ENCODE data around the gene UBASH3A. TPM values are rescaled to one million over a fixed set of nuclear protein-coding genes. Genes with fewer than 3 reads are reported as not detected.

Gene UBASH3A
- total and polyA plus RNA-seq, 12 donors: 0.09 to 1.2 (median 0.44) TPM; not detected in 2

DNA sequence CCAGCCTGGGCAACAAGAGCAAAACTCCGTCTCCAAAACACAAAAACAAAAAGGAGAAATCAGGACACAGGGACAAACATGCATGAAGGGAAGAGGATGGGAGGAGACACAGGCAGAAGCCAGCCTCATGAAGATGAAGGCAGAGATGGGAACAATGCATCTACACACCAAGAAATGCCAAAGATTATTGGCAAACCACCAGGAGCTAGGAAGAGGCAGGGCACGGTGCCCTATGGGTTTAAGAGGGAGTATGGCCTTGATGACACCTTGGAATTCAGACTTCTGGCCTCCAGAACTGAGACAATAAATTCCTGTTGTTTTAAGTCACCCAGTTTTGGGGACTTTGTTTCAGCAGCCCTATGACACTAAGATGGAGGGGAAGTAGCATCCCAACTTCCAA lies 13.0 kb upstream of the UBASH3A start:
- intact Hi-C loops (cut with DNase I): no loop called here
- H3K4me1 ChIP-seq (replicated peaks in 1 of 2): no peaks in the 10 kb centered on the region
- peaks cover 2% of the 10 kb centered on the region for H3K27me3 ChIP-seq
- H3K27ac ChIP-seq: no peak overlapping the region
- WGBS, 4 donors: 46 to 57% (median 54%) methylated on average over 2 of the region's 2 CpGs
- no peaks in the 10 kb centered on the region for H3K36me3 ChIP-seq (replicated peaks in 1 of 2)
- no peak for DNase-seq
- no peak for TF ChIP-seq POLR2A (IDR thresholded peaks at IDR 0.05)
- TF ChIP-seq, protein P1, sequence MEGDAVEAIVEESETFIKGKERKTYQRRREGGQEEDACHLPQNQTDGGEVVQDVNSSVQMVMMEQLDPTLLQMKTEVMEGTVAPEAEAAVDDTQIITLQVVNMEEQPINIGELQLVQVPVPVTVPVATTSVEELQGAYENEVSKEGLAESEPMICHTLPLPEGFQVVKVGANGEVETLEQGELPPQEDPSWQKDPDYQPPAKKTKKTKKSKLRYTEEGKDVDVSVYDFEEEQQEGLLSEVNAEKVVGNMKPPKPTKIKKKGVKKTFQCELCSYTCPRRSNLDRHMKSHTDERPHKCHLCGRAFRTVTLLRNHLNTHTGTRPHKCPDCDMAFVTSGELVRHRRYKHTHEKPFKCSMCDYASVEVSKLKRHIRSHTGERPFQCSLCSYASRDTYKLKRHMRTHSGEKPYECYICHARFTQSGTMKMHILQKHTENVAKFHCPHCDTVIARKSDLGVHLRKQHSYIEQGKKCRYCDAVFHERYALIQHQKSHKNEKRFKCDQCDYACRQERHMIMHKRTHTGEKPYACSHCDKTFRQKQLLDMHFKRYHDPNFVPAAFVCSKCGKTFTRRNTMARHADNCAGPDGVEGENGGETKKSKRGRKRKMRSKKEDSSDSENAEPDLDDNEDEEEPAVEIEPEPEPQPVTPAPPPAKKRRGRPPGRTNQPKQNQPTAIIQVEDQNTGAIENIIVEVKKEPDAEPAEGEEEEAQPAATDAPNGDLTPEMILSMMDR (IDR thresholded peaks at IDR 0.05): no peak
- H3K4me3 ChIP-seq: no peak overlapping the region
- H3K9me3 ChIP-seq (replicated peaks in 1 of 3): no peaks in the 10 kb centered on the region

DNA sequence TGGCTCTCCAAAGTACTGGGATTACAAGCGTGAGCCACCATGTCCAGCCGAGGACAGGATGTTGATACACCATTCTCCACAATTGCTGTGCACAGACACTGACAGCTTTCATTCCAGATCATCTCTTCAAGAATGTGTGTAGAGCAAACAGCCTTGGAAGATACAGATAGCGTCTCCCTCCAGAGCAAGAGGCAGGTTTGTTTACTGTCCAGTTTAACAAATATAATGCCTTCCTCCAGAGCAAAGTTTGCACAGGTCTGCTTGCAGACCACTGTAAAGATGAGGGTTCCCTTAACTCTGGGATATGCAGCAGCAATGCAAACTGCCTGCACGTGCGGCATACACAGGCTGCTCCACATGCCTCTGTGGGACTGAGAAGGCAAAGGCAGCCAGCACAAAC lies 12.4 kb upstream of the UBASH3A start:
- Histone ChIP-seq H3K27me3 (peaks cover 2% of the 10 kb centered on the region), H3K9me3 (replicated peaks in 1 of 3) (no peaks in the 10 kb centered on the region), H3K27ac (no peak overlapping the region), H3K4me1 (replicated peaks in 1 of 2) (no peaks in the 10 kb centered on the region), H3K4me3 (no peak overlapping the region), H3K36me3 (replicated peaks in 1 of 2) (no peaks in the 10 kb centered on the region)
- intact Hi-C loops (cut with DNase I): no loop called here
- no peak for DNase-seq
- WGBS, 4 donors: 81 to 94% (median 90%) methylated on average over 4 to 5 of the region's 5 CpGs
- TF ChIP-seq, protein P1 (IDR thresholded peaks at IDR 0.05): no peak
- no peak for TF ChIP-seq POLR2A (IDR thresholded peaks at IDR 0.05)

DNA sequence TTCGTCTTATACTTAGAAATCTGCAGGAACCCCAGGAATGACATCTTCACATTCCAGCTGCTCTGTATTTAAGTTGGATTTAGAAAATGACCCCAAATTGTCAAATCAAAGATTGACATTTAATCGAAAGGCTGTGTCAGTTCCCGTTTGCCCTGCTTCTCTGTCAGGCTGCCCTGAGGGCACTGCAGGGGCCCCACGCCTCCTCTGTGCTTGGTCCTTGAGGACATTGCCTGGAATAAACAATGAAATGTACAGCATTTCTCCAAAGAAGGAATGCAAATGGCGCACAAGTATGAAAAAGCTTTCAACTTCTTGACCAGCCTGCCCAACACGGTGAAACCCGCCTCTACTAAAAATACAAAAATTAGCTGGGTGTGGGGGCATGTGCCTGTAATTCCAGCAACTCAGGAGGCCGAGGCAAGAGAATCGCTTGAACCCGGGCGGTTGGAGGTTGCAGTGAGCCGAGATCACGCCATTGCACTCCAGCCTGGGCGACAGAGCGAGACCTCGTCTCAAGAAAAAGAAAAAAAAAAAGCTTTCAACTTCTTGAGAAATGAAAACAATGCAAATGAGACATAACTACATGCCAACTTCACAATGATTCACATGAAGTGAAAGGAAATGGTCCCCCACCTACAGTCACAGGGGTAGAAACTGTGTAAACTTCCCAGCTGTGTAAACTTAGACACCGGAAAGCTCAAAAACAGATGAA lies 10.8 kb upstream of the UBASH3A start:
- H3K9me3 ChIP-seq (replicated peaks in 1 of 3): no peaks in the 10 kb centered on the region
- WGBS, 4 donors: 76 to 88% (median 80%) methylated on average over 17 of the region's 17 CpGs
- DNase-seq: no peak
- TF ChIP-seq POLR2A (IDR thresholded peaks at IDR 0.05): no peak
- TF ChIP-seq, protein P1 (IDR thresholded peaks at IDR 0.05): no peak
- no peak overlapping the region for H3K4me3 ChIP-seq
- intact Hi-C loops (cut with DNase I): no loop called here
- H3K27me3 ChIP-seq: no peaks in the 10 kb centered on the region
- no peak overlapping the region for H3K27ac ChIP-seq
- no peaks in the 10 kb centered on the region for H3K4me1 ChIP-seq (replicated peaks in 1 of 2)
- no peaks in the 10 kb centered on the region for H3K36me3 ChIP-seq (replicated peaks in 1 of 2)

DNA sequence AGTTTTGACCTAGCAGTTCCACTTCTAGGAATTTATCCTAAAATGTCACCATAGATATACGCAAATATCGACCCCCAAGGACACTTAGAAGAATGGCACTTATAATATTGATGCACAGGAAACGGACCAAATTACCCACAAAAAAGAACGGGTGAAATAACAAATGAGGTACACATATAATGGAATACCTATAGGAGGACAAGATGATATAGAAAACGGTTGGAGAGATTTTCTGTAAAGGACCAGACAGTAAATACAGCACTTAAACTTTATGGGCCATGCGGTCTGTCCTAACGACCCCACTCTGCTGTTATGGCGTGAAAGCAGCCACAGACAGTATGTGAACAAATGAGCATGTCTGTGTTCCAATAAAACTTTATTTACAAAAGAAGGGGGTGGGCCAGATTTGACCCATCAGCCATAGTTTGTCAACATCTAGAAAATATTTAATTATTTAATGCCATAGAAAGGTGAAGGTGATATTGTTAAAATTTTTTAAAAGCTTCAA lies 10.2 kb upstream of the UBASH3A start:
- DNase-seq: no peak
- H3K27me3 ChIP-seq: no peaks in the 10 kb centered on the region
- no peaks in the 10 kb centered on the region for H3K4me1 ChIP-seq (replicated peaks in 1 of 2)
- H3K4me3 ChIP-seq: no peak overlapping the region
- H3K9me3 ChIP-seq (replicated peaks in 1 of 3): no peaks in the 10 kb centered on the region
- H3K27ac ChIP-seq: no peak overlapping the region
- 61 to 62% (median 61%) methylated on average over 8 of the region's 8 CpGs for WGBS, 4 donors
- no peaks in the 10 kb centered on the region for H3K36me3 ChIP-seq (replicated peaks in 1 of 2)
- TF ChIP-seq, protein P1 (IDR thresholded peaks at IDR 0.05): no peak
- no peak for TF ChIP-seq POLR2A (IDR thresholded peaks at IDR 0.05)
- intact Hi-C loops (cut with DNase I): no loop called here
